ENCODE results near the gene LGALS3.

LGALS3 gene

DNA sequence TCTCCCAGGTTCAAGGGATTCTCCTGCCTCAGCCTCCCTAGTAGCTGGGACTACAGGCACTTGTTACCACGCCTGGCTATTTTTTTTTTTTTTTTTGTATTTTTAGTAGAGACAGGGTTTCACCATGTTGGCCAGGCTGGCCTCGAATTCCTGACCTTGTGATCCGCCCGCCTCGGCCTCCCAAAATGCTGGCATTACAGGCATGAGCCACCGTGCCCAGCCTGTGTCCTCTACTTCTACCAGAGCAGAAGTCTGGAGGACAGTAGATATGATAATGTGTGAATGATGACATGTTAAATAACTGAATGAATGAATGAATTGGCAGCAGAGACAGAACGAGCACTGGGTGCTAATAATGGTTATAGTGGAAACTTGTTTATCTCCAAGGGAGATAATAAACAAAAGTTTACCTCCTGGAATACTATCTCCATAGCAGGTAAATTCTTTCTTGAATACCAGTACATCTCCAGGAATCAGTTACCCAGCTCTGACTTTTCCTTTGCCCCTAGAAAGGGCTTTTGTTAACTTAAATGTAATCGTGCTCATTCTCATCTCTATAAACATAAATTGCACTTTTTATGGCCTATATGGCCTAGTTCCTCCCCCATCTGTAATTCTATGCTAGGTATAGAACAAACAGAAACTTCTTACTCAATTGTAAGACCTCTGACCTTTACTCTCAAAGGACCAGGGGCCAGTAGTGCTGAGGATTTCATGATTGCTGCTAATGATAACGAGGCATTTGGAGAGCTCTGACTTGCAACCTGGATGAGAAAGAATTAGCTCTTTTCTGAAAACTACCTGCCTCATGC, 7.2 kb upstream of the LGALS3 start:
- peak overlapping the region; percentile 62 for H3K27ac ChIP-seq

DNA sequence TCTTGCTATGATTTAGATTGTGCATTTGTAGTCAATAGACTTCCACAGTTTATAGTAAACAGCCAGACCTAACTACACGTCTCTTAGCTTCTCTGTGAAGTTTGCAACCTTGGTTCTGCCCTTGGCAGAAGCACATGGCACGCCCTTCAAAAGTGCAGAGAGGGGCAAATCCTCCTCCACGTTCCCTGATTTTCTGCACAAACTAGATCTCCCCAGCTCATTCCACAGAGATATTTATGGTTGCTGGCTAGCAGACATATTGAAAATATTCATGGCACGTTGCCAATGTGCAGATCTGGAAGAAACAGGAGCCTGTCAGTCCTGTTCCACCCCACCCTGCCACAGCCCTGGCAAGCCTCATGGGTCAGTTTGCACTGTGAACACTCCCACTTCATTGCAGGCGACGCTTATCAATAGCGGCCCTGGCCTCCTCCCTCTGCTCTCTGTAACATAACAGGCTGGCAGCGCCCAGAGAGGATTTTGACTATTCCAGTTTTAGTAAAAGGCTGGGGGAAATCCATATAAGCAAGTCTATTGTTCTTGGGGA, 6.5 kb upstream of the LGALS3 start:
- peak overlapping the region; percentile 62 for H3K27ac ChIP-seq
- TF ChIP-seq, protein P1, sequence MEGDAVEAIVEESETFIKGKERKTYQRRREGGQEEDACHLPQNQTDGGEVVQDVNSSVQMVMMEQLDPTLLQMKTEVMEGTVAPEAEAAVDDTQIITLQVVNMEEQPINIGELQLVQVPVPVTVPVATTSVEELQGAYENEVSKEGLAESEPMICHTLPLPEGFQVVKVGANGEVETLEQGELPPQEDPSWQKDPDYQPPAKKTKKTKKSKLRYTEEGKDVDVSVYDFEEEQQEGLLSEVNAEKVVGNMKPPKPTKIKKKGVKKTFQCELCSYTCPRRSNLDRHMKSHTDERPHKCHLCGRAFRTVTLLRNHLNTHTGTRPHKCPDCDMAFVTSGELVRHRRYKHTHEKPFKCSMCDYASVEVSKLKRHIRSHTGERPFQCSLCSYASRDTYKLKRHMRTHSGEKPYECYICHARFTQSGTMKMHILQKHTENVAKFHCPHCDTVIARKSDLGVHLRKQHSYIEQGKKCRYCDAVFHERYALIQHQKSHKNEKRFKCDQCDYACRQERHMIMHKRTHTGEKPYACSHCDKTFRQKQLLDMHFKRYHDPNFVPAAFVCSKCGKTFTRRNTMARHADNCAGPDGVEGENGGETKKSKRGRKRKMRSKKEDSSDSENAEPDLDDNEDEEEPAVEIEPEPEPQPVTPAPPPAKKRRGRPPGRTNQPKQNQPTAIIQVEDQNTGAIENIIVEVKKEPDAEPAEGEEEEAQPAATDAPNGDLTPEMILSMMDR (IDR thresholded peaks at IDR 0.05), result no peak
- TF ChIP-seq ZFX (IDR thresholded peaks at IDR 0.05; ENCODE audit: borderline replicate concordance), result no peak

More for the DNA sequence above, 7.2 kb upstream of the LGALS3 start:
- no peak for TF ChIP-seq ZFX (IDR thresholded peaks at IDR 0.05; ENCODE audit: borderline replicate concordance)
- TF ChIP-seq, protein P1 (IDR thresholded peaks at IDR 0.05), result no peak

- H3K27ac ChIP-seq, result peak overlapping the region; percentile 62
Measured at GRCh38 chr14:55123101-55123500, 6.0 kb upstream of the LGALS3 start.

GRCh38 chr14:55123852-55124639, 5.0 kb upstream of the LGALS3 start:
- no peak overlapping the region for H3K27ac ChIP-seq
- no peak for TF ChIP-seq ZFX (IDR thresholded peaks at IDR 0.05; ENCODE audit: borderline replicate concordance)
- TF ChIP-seq, protein P1 (IDR thresholded peaks at IDR 0.05), result no peak

More at GRCh38 chr14:55123101-55123500, 6.0 kb upstream of the LGALS3 start:
- TF ChIP-seq, protein P1 (IDR thresholded peaks at IDR 0.05), result no peak
- no peak for TF ChIP-seq ZFX (IDR thresholded peaks at IDR 0.05; ENCODE audit: borderline replicate concordance)

DNA sequence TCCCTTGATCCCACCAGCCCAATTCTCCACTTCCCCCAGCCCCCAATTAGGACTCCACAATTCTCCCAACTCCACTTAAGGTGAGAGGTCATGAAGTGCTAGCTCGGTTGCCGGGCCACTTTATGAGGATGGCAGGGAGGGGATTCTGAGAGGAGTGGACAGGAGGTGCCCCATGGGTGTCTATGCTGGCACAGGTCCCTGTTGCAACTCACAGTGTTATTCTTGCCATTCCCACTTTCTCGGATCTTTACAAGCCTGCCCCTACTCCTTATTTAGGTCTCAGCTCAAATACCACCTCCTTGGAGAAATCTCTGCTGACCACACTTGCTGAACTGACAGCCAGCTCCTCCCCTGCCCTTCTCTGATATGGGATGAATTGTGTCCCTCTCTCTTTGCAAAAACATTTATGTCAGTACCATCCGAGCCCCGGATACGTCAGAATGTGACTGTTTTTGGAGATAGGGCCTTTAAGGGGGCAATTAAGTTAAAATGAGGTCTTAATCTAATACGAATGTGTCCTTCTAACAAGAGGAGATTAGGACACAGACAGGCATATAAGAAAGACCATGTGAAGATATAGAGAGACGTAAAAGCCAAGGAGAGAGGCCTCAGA, 4.2 kb upstream of the LGALS3 start:
- H3K27ac ChIP-seq, result no peak overlapping the region
- no peak for TF ChIP-seq ZFX (IDR thresholded peaks at IDR 0.05; ENCODE audit: borderline replicate concordance)
- TF ChIP-seq, protein P1 (IDR thresholded peaks at IDR 0.05), result no peak

GRCh38 chr14:55125403-55125802, 3.6 kb upstream of the LGALS3 start:
- H3K27ac ChIP-seq, result no peak overlapping the region
- no peak for TF ChIP-seq ZFX (IDR thresholded peaks at IDR 0.05; ENCODE audit: borderline replicate concordance)
- TF ChIP-seq, protein P1 (IDR thresholded peaks at IDR 0.05), result no peak
